ENCODE results near the gene RTN4RL1. TPM values are rescaled to one million over a fixed set of nuclear protein-coding genes. Genes with fewer than 3 reads are reported as not detected.

RTN4RL1 gene
- total and polyA plus RNA-seq, 2 of the 4 experiments (the other 2 are of a cell fraction), result under 0.01 to 0.03 TPM

- in situ Hi-C loops (cut with MboI; ENCODE audit: low sequenced_read_pairs), result no loop called here
- no peak overlapping the region for H3K14ac ChIP-seq (replicated peaks; ENCODE audit: low read depth, low read length)
- no peak overlapping the region for H3K4me2 ChIP-seq (ENCODE audit: low read depth, low read length)
- no peaks in the 10 kb centered on the region for H3K9me3 ChIP-seq (ENCODE audit: control insufficient read depth, insufficient read depth, low read length)
- no peak overlapping the region for H2AK9ac ChIP-seq (replicated peaks; ENCODE audit: low read depth, low read length, poor library complexity)
- TF ChIP-seq USF2 (IDR thresholded peaks at IDR 0.05; ENCODE audit: low read depth, low read length) (no peak), CHD1 (IDR thresholded peaks at IDR 0.05; ENCODE audit: low read depth, low read length) (no peak), CEBPB (IDR thresholded peaks at IDR 0.05; ENCODE audit: low read depth, low read length) (no peak), MAZ (IDR thresholded peaks at IDR 0.05; ENCODE audit: borderline replicate concordance, low read depth, low read length) (no peak), RAD21 (IDR thresholded peaks at IDR 0.05; ENCODE audit: low read length) (no peak)
- H3K9me1 ChIP-seq (ENCODE audit: insufficient read depth, low read length), result no peaks in the 10 kb centered on the region
- no peak overlapping the region for H3K4ac ChIP-seq (ENCODE audit: low read depth, low read length)
- H2AFZ ChIP-seq (replicated peaks; ENCODE audit: low read length, poor library complexity), result peak overlapping the region; percentile 51
- H3K27ac ChIP-seq (ENCODE audit: insufficient read depth, low read length), result no peak overlapping the region
- H3K56ac ChIP-seq (ENCODE audit: extremely low read depth, insufficient read depth, low read length), result no peak overlapping the region
- no peak overlapping the region for H4K91ac ChIP-seq (ENCODE audit: insufficient read depth, low read depth, low read length)
- 0 out of 2 replicates have a peak overlapping the region, but pooled peaks have one; percentile 15 for H2BK120ac ChIP-seq (ENCODE audit: low read depth, low read length)
- no peak overlapping the region for H4K5ac ChIP-seq (ENCODE audit: low read depth, low read length)
- no peak overlapping the region for H3K18ac ChIP-seq (ENCODE audit: low read depth, low read length)
- ChIA-PET POLR2A (ENCODE audit: unreplicated experiment) (no interaction called here), CTCF (no interaction called here)
- H3K36me3 ChIP-seq (ENCODE audit: control insufficient read depth, insufficient read depth, low read length), result peaks cover 4% of the 10 kb centered on the region
- dilution Hi-C loops (cut with HindIII; ENCODE audit: low sequenced_read_pairs, unreplicated experiment), result no loop called here
- H3K4me3 ChIP-seq (ENCODE audit: insufficient read depth, low read depth, low read length), result no peak overlapping the region
- H4K8ac ChIP-seq (ENCODE audit: low read depth in 2 of 2, low read length in 2 of 2), result no peak overlapping the region
- no peak overlapping the region for H2BK20ac ChIP-seq (ENCODE audit: low read depth, low read length)
- no peak overlapping the region for H3K9ac ChIP-seq (ENCODE audit: low read depth, low read length)
- H2BK15ac ChIP-seq (ENCODE audit: low read depth, low read length), result no peak overlapping the region
- H2AK5ac ChIP-seq (ENCODE audit: low read depth, low read length), result peak overlapping the region; percentile 24; the same call in 1 of the 2 replicates
- H2BK5ac ChIP-seq (ENCODE audit: low read depth, low read length, poor library complexity, severe bottlenecking), result no peak overlapping the region
- peaks cover 0 to 14% of the 10 kb centered on the region in 2 experiments; a peak in 2 of 4 replicates for H3K79me1 ChIP-seq (ENCODE audit: low read depth in 1 of 2, low read length in 2 of 2)
- no peaks in the 10 kb centered on the region for H3K27me3 ChIP-seq (ENCODE audit: control insufficient read depth, insufficient read depth, low read length)
- intact Hi-C loops (cut with micrococcal nuclease), result loop anchor here (5.0 kb wide), 2 partner anchors 285 to 300 kb away; partner anchors contain the start of genes SGSM2 and TSR1
- 0 out of 2 replicates have a peak overlapping the region, but pooled peaks have one; percentile 4 for H3K23ac ChIP-seq (ENCODE audit: low read depth, low read length)
- DNase-seq (no peak), ATAC-seq (ENCODE audit: low read depth) (no peak)
- no TSS peak for BruUV-seq (replicated peaks)
- H3K4me1 ChIP-seq (ENCODE audit: control insufficient read depth, insufficient read depth, low read length), result peaks cover 11% of the 10 kb centered on the region
- 75% methylated on average over 2 of the region's 14 CpGs; no CpG with 5 or more reads in 1 of the 2 experiments for WGBS, 2 experiments (ENCODE audit: extremely low coverage in 2 of 2, insufficient read length in 1 of 2)
- peaks cover 20% of the 10 kb centered on the region for H4K20me1 ChIP-seq (ENCODE audit: insufficient read depth, low read length)
Observed at GRCh38 chr17:2051933-2052559, 26.9 kb upstream of the RTN4RL1 start.
